Liver (tissue), 9 donors: ENCODE data around the gene ZNF695. TPM values are rescaled to one million over a fixed set of nuclear protein-coding genes. Genes with fewer than 3 reads are reported as not detected.
A peak's percentile ranks its signal among the peaks of the same experiment; 100 is the strongest.

ENCODE experiments used
- DNase-seq: peaks from one replicate; pipeline ENCODE4 v3.0.0-alpha.2; 2017; ENCODE audit warnings: low spot score
- H3K27ac ChIP-seq, 2 donors: one replicate each; pipeline ENCODE4 v1.7.0; 2013; ENCODE audit warnings: inconsistent platforms in 2 of 2, low read length in 2 of 2, control low read depth in 1 of 2, low read depth in 1 of 2, mild to moderate bottlenecking in 1 of 2
- H3K27me3 ChIP-seq, 4 donors: one replicate each; pipeline versions ENCODE4 v1.6.1 to v1.7.0; 2013; ENCODE audit warnings: low read length in 3 of 4, inconsistent platforms in 1 of 4, mild to moderate bottlenecking in 1 of 4, moderate library complexity in 1 of 4; ENCODE audit not compliant: control insufficient read depth in 4 of 4, insufficient read depth in 4 of 4
- H3K36me3 ChIP-seq, 4 donors: one replicate each; pipeline versions ENCODE4 v1.6.1 to v1.7.0; 2013; ENCODE audit warnings: low read length in 3 of 4, mild to moderate bottlenecking in 3 of 4, low read depth in 1 of 4, moderate library complexity in 1 of 4; ENCODE audit not compliant: control insufficient read depth in 4 of 4, insufficient read depth in 3 of 4
- H3K4me1 ChIP-seq, 4 donors: one replicate each; pipeline versions ENCODE4 v1.6.1 to v1.7.0; 2013; ENCODE audit warnings: low read length in 3 of 4, mild to moderate bottlenecking in 3 of 4, moderate library complexity in 1 of 4; ENCODE audit not compliant: control insufficient read depth in 4 of 4, insufficient read depth in 4 of 4
- H3K4me3 ChIP-seq, 3 donors: one replicate each; pipeline versions ENCODE4 v1.6.1 to v1.7.0; 2013; ENCODE audit warnings: low read length in 3 of 3, control low read depth in 1 of 3, low read depth in 1 of 3, mild to moderate bottlenecking in 1 of 3
- H3K9ac ChIP-seq, 2 donors: one replicate each; pipeline ENCODE4 v1.7.0; 2013; ENCODE audit warnings: low read length in 2 of 2, mild to moderate bottlenecking in 2 of 2, moderate library complexity in 2 of 2, control low read depth in 1 of 2, low read depth in 1 of 2
- H3K9me3 ChIP-seq, 4 donors: one replicate each; pipeline versions ENCODE4 v1.6.1 to v1.7.0; 2013; ENCODE audit warnings: low read length in 3 of 4; ENCODE audit not compliant: control insufficient read depth in 4 of 4
- EGR1 ChIP-seq, 2 donors: IDR thresholded peaks; 2 replicates each; pipeline ENCODE4 v1.6.1; 2016 to 2018; ENCODE audit warnings: antibody characterized with exemption in 2 of 2, low read depth in 2 of 2
- FOXA1 ChIP-seq: IDR thresholded peaks from 2 replicates; pipeline ENCODE4 v1.6.1; 2016; ENCODE audit warnings: antibody characterized with exemption
- FOXA2 ChIP-seq: IDR thresholded peaks from 2 replicates; pipeline ENCODE4 v1.6.1; 2016; ENCODE audit warnings: antibody characterized with exemption
- GABPA ChIP-seq, 2 donors: IDR thresholded peaks in 1 of 2; conservative IDR thresholded peaks in 1 of 2; 2 replicates each; pipeline ENCODE4 v1.6.1; 2016; ENCODE audit warnings: antibody characterized with exemption in 2 of 2, mild to moderate bottlenecking in 1 of 2, moderate library complexity in 1 of 2
- HNF4A ChIP-seq, 2 donors: conservative IDR thresholded peaks; 2 replicates each; pipeline ENCODE4 v1.6.1; 2016; ENCODE audit warnings: antibody characterized with exemption in 2 of 2, mild to moderate bottlenecking in 2 of 2
- HNF4G ChIP-seq: IDR thresholded peaks from 2 replicates; pipeline ENCODE4 v1.6.1; 2016; ENCODE audit warnings: antibody characterized with exemption
- JUND ChIP-seq, 2 donors: IDR thresholded peaks; 2 replicates each; pipeline ENCODE4 v1.6.1; 2016; ENCODE audit warnings: antibody characterized with exemption in 2 of 2
- NR2F2 ChIP-seq: IDR thresholded peaks from 2 replicates; pipeline ENCODE4 v1.6.1; 2016; ENCODE audit warnings: antibody characterized with exemption
- RAD21 ChIP-seq, 2 donors: IDR thresholded peaks; 2 replicates each; pipeline ENCODE4 v1.6.1; 2016; ENCODE audit warnings: antibody characterized with exemption in 2 of 2, mild to moderate bottlenecking in 2 of 2
- RXRA ChIP-seq, 2 donors: IDR thresholded peaks; 2 replicates each; pipeline ENCODE4 v1.6.1; 2017 to 2018; ENCODE audit warnings: antibody characterized with exemption in 2 of 2, mild to moderate bottlenecking in 1 of 2
- SP1 ChIP-seq: IDR thresholded peaks from 2 replicates; pipeline ENCODE4 v1.6.1; 2018; ENCODE audit warnings: antibody characterized with exemption, mild to moderate bottlenecking
- TAF1 ChIP-seq: conservative IDR thresholded peaks from 2 replicates; pipeline ENCODE4 v1.6.1; 2016; ENCODE audit warnings: antibody characterized with exemption, mild to moderate bottlenecking
- YY1 ChIP-seq: IDR thresholded peaks from 2 replicates; pipeline ENCODE4 v1.6.1; 2016; ENCODE audit warnings: antibody characterized with exemption, mild to moderate bottlenecking
- WGBS: extraction: QIAGEN DNeasy Blood & Tissue Kit; methylation state at CpG from one replicate; pipeline ENCODE4 v1.1.7; 2013; 5-methylcytosine and 5-hydroxymethylcytosine counted together
- polyA plus RNA-seq, 2 donors: library from polyadenylated mRNA; stranded (reverse) in 1 of 2; unstranded in 1 of 2; fragments of 200-250 nt in 1 of 2; fragments of >200 nt in 1 of 2; fragmentation: Nextera tagmentation in 1 of 2; extraction: Ambion mirVana in 1 of 2; gene quantifications; one replicate each; pipeline versions ENCODE4 v1.2.1 to v1.2.3, GENCODE V29; 2013 to 2015
- total RNA-seq, 2 donors: library from RNA; depleted of rRNA; stranded (reverse); fragments of >200 nt; gene quantifications; one replicate each; pipeline ENCODE4 v1.2.3, GENCODE V29; 2014
- TF ChIP-seq, protein P1 (sequence below): fragments of 150-350 bp; IDR thresholded peaks from 2 replicates; pipeline ENCODE4 v1.5.1; 2017; ENCODE audit warnings: improper control_type of control experiment, low read depth, low read length; ENCODE audit not compliant: missing input control
- TF ChIP-seq, protein P2 (sequence below): IDR thresholded peaks from 2 replicates; pipeline ENCODE4 v1.6.1; 2016; ENCODE audit warnings: antibody characterized with exemption, mild to moderate bottlenecking
- TF ChIP-seq, protein P3 (sequence below): IDR thresholded peaks from 2 replicates; pipeline ENCODE4 v1.6.1; 2016; ENCODE audit warnings: antibody characterized with exemption
- TF ChIP-seq, protein P4 (sequence below): IDR thresholded peaks from 2 replicates; pipeline ENCODE4 v1.6.1; 2016; ENCODE audit warnings: antibody characterized with exemption
- TF ChIP-seq, protein P5 (sequence below): IDR thresholded peaks from 2 replicates; pipeline ENCODE4 v1.6.1; 2016; ENCODE audit warnings: antibody characterized with exemption
- donor health status: healthy.
- donor health status: healthy.
- donor health status: healthy.
- donor health status: healthy.
- donor health status: healthy.

The ZNF695 gene
- total and polyA plus RNA-seq, 4 donors = 1.5 TPM; not detected in 3

DNA sequence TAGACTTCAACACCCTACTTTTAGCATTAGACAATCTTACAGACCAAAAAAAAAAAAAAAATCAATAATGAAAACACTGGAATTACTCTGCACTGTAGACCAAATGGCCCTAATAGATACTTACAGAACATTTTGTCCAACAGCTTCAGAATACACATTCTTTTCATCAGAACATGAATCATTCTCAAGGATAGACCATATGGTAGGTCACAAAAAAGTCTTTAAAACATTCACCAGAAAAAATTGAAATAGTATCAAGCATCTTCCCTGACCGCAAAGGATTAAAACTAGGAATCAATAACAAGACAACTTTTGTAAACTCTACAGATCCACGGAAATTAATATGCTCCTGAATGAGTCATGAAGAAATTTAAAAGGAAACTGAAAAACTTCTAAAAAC lies 48.2 kb upstream of the ZNF695 start (continued):
- TF ChIP-seq, protein P1, sequence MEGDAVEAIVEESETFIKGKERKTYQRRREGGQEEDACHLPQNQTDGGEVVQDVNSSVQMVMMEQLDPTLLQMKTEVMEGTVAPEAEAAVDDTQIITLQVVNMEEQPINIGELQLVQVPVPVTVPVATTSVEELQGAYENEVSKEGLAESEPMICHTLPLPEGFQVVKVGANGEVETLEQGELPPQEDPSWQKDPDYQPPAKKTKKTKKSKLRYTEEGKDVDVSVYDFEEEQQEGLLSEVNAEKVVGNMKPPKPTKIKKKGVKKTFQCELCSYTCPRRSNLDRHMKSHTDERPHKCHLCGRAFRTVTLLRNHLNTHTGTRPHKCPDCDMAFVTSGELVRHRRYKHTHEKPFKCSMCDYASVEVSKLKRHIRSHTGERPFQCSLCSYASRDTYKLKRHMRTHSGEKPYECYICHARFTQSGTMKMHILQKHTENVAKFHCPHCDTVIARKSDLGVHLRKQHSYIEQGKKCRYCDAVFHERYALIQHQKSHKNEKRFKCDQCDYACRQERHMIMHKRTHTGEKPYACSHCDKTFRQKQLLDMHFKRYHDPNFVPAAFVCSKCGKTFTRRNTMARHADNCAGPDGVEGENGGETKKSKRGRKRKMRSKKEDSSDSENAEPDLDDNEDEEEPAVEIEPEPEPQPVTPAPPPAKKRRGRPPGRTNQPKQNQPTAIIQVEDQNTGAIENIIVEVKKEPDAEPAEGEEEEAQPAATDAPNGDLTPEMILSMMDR = no peak
- TF ChIP-seq TAF1 (no peak), HNF4G (no peak)

DNA sequence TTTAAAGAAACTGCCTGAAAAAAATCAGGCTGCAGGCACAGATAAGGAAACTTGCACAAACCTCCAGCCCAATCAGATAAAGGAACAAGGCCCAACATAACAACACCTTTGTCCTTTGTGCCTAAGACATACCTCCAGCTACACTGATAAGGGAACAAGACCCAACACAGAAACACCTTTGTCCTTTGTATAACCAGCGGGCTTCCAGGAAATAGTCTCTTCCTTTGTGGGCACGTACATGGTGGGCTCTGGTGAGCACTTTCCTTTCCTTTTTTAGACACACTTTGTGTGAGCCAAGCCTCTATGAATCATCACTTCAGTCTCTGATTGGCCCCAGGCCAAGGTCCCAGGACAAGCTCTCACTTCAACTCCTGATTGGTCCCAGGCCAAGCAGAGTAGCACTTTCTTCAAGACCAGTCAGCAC lies 47.1 kb upstream of the ZNF695 start:
- TF ChIP-seq, protein P2, sequence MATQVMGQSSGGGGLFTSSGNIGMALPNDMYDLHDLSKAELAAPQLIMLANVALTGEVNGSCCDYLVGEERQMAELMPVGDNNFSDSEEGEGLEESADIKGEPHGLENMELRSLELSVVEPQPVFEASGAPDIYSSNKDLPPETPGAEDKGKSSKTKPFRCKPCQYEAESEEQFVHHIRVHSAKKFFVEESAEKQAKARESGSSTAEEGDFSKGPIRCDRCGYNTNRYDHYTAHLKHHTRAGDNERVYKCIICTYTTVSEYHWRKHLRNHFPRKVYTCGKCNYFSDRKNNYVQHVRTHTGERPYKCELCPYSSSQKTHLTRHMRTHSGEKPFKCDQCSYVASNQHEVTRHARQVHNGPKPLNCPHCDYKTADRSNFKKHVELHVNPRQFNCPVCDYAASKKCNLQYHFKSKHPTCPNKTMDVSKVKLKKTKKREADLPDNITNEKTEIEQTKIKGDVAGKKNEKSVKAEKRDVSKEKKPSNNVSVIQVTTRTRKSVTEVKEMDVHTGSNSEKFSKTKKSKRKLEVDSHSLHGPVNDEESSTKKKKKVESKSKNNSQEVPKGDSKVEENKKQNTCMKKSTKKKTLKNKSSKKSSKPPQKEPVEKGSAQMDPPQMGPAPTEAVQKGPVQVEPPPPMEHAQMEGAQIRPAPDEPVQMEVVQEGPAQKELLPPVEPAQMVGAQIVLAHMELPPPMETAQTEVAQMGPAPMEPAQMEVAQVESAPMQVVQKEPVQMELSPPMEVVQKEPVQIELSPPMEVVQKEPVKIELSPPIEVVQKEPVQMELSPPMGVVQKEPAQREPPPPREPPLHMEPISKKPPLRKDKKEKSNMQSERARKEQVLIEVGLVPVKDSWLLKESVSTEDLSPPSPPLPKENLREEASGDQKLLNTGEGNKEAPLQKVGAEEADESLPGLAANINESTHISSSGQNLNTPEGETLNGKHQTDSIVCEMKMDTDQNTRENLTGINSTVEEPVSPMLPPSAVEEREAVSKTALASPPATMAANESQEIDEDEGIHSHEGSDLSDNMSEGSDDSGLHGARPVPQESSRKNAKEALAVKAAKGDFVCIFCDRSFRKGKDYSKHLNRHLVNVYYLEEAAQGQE = no peak
- TF ChIP-seq SP1 = no peak
- TF ChIP-seq, protein P3, sequence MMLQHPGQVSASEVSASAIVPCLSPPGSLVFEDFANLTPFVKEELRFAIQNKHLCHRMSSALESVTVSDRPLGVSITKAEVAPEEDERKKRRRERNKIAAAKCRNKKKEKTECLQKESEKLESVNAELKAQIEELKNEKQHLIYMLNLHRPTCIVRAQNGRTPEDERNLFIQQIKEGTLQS = no peak
- TF ChIP-seq RAD21 (IDR thresholded peaks at IDR 0.05) = no peak
- no peak for TF ChIP-seq RXRA (IDR thresholded peaks at IDR 0.05)
- TF ChIP-seq JUND (IDR thresholded peaks at IDR 0.05) = no peak
- TF ChIP-seq, protein P4, sequence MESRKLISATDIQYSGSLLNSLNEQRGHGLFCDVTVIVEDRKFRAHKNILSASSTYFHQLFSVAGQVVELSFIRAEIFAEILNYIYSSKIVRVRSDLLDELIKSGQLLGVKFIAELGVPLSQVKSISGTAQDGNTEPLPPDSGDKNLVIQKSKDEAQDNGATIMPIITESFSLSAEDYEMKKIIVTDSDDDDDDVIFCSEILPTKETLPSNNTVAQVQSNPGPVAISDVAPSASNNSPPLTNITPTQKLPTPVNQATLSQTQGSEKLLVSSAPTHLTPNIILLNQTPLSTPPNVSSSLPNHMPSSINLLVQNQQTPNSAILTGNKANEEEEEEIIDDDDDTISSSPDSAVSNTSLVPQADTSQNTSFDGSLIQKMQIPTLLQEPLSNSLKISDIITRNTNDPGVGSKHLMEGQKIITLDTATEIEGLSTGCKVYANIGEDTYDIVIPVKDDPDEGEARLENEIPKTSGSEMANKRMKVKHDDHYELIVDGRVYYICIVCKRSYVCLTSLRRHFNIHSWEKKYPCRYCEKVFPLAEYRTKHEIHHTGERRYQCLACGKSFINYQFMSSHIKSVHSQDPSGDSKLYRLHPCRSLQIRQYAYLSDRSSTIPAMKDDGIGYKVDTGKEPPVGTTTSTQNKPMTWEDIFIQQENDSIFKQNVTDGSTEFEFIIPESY = no peak
- TF ChIP-seq YY1 = no peak
- TF ChIP-seq TAF1 = no peak
- no peak for TF ChIP-seq FOXA1
- TF ChIP-seq NR2F2 = no peak
- TF ChIP-seq HNF4A (conservative IDR thresholded peaks at IDR 0.05) = no peak
- TF ChIP-seq FOXA2 = no peak
- TF ChIP-seq, protein P5, sequence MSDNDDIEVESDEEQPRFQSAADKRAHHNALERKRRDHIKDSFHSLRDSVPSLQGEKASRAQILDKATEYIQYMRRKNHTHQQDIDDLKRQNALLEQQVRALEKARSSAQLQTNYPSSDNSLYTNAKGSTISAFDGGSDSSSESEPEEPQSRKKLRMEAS = no peak
- TF ChIP-seq, protein P1 = no peak
- TF ChIP-seq EGR1 (IDR thresholded peaks at IDR 0.05; ENCODE audit: low read depth in 2 of 2) = no peak
- TF ChIP-seq GABPA (IDR thresholded peaks at IDR 0.05 in 1 of 2, conservative IDR thresholded peaks at IDR 0.05 in 1 of 2) = no peak
- TF ChIP-seq HNF4G = no peak
- 75% methylated on average over 2 of the region's 2 CpGs for WGBS

More for the DNA sequence above, 47.1 kb upstream of the ZNF695 start:
- no peak overlapping the region for H3K27ac ChIP-seq
- DNase-seq = no peak
- peak overlapping the region in 1 of 3 donors; percentile 0 for H3K4me3 ChIP-seq
- H3K4me1 ChIP-seq = no peaks in the 10 kb centered on the region
- H3K27me3 ChIP-seq = no peaks in the 10 kb centered on the region
- H3K9me3 ChIP-seq = peaks cover 18 to 49% (median 27%) of the 10 kb centered on the region in 4 donors
- H3K36me3 ChIP-seq = peaks cover 0 to 5% (median 0%) of the 10 kb centered on the region in 4 donors
- no peak overlapping the region for H3K9ac ChIP-seq
